ENCODE results near the gene ATP5F1E.
"Not testable (repeated sequence)": the region's sequence is repeated elsewhere in the genome, so short reads cannot be mapped to it uniquely, and the experiment has no call there.

ATP5F1E gene

DNA sequence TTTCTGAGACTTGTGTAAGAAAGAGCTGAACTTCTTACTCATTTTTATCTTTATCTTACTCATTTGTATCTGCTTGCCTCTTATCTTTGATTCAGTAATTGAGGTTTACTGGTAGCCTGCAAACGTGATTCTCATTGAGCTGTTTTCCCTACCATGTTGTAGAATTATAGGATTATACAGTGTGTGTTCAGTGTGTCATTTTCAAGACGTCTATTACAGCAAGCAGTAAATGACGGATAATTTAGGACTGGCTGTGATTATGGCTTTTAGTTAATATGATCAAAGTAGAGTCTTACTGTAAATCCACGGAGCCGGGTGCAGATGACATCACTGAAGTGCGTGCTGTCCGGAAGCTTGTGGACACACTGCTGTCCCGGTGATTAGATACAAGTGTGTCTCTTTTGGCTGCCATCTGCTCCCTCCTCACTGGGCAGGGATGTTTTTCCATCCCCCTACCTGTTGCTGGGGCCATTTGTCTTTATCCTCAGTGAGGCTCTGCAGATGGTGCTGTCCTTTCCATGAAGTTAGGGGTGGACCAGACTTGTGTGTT, 45.1 kb downstream of the ATP5F1E start:
- no peak for DNase-seq

DNA sequence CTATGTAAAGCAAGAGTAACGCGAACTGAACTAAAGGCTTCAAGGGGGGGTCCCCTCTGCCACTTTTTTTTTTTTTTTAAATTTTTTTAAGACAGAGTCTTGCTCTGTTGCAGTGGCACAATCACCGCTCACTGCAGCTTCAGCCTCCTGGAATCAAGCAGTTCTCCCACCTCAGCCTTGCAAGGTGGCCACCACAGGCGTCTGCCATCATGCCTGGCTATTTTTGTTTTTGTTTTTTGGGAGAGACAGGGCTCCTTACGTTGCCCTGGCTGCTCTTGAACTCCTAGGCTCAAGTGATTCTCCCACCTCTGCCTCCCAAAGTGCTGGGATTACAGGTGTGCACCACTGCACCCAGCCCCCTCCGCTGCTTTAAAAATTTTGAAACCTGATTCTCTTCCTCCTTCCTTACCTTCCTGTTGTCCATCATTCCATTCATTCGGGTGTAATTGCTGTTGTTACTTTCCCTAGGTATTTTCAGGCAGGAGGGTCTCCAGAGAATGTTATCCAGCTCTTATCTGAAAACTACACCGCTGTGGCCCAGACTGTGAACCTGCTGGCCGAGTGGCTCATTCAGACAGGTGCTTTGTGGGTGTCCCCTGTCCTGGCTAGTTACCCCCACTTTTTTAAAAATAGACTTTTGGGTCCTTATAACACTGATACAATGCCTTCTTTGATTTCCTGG, 45.7 kb downstream of the ATP5F1E start:
- no peak for DNase-seq

DNA sequence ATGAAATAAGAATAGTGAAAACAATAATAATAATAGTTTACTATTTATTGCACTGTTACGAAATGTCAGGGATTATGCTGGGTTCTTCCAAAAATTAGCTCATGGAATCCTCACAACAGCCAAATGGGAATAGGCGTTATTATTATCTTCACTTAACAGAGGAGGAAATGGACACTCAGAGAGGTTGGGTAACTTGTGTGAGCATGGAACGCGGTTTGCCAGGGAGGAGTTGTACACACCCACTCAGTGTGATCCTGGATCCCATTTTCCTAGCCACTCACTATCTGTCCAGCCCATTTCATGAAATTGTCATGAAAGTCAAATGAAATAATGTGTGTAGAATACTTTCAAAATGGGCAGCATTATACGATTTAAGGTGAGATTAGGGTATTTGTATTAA, 46.5 kb downstream of the ATP5F1E start:
- DNase-seq, result no peak

DNA sequence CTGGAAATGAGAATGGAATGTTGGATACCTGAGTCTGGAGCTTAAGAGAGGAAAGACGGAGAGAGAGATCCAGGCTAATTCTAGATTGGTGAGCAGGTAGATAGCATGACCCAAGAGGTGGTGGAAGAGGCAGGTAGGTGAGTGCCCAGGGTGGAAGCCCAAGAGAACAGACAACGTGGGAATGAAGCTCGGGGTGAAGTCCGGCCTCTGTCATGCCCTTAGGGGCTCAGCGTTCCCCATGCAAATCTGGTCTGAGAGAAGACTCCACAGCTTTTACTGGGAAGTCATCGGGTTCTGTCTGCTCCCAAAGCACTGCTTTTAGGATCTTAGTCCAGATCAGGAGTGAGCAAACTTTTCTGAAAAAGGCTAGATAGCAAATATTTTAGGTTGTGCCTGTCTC, 47.4 kb downstream of the ATP5F1E start:
- DNase-seq, result no peak

DNA sequence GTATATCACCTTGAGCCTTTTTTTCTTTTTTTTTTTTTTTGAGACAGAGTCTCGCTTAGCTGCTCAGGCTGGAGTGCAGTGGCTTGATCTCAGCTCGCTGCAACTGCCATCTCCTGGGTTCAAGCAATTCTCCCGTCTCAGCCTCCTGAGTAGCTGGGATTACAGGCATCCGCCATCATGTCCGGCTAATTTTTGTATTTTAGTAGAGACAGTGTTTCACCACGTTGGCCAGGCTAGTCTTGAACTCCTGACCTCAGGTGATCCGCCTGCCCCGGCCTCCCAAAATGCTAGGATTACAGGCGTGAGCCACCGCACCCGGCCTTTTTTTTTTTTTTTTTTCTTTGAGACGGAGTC, 49.0 kb downstream of the ATP5F1E start:
- DNase-seq, result not testable (repeated sequence)

DNA sequence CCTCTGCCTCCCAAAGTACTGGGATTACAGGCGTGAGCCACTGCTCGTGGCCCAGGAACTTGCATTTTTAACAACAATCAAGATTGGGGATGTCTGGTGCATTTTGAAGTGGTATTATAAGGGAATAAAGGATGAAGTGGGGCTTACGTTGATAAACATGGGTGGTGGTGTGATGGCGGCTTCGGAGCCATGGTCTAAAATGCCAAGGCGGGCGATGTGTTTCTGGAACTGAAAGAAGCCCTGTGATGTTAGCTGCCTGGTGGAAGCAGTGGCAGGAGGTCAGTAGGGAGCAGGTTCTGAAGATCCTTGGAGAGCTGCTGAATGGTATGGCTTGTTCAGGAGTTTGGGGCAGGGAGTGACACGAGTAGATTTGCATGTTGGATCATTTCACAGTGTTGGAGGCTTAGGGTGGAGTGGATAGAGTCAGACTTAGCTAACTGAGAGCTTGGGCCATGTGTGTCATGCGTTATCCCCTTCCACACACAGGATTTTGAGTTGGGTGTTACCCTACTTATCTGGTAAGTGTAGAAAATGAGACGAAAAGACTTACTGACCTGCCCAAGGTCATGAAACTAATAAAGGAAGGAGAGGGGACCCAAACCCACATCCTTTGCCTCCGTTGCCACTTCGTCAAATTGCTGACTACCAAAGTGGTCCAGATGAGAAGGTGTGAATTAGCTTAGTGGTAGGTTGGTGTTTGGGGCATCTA, 49.6 kb downstream of the ATP5F1E start:
- DNase-seq, result no peak

DNA sequence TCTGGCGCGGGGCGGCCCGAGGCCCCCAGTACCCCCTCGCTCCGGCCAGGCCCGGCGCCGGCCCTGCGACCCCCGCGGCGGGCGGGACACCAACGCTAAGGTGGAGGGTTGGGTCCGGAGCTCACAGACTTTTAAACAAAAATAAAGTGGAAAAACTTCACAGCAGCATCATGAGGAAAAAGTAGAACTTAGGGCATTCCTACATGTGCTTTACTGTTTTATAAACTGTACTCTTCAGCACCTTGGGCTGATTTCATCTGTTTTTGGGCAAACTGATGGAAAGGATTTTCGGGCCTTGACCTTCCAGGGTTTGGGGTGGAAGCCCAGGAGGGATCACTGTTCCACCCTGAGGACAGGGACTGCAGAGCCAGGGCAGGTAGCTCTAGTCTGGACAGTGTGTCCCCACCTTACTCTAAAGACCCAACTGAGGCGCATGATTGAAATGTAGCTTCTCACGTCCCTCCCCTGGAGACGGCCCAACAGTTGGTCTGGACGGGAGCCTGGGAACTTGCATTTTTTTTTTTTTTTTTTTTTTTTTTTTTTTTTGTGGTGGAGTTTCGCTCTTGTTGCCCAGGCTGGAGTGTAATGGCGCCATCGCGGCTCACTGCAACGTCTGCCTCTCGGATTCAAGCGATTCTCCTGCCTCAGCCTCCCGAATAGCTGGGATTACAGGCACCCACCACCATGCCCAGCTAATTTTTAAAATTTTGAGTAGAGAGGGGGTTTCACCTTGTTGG, 50.3 kb downstream of the ATP5F1E start:
- no peak for DNase-seq

DNA sequence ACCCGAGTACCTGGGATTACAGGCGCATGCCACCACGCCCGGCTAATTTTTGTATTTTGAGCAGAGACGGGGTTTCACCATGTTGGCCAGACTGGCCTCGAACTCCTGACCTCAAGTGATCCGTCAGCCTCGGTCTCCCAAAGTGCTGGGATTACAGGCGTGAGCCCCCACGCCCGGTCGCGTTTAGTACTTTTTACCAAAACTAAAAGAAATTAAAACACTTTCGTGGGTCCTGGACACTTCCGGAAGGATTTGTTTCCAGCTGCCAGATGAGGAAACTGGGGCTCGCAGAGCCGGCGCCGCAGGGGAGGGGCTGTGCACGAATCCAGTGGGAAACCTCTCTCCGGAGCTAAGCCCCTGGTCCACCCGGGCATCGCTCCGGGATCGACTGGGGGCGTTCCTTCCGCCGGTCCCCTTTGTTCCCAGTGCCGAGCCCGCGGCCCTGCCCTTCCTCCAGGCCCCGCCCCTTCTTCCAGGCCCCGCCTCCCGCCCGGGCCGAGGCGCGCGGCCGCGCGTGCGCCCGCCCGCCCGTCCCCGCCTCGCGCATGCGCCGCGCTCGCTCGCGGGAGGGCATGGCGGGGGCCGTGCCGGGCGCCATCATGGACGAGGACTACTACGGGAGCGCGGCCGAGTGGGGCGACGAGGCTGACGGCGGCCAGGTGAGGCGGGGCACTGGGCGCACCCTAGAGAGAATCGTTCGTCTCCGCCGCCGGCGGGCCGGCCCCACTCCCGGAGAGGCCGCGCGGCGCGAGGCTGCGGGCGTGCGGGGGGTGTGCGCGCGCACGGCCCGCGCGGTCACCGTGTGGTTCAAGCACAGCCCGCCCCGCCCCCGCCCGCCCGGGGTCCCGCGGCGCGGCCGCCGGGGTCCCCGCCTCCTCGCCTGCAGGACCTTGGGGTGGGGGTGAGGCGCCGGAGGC, 51.2 kb downstream of the ATP5F1E start, which contains the start of gene NELFCD:
Gene NELFCD (plus strand): TSS at position 546 of the 917 bp plus-strand sequence. CDS start 54 bp downstream, at position 600.
- DNase-seq, result peak; percentile 43

DNA sequence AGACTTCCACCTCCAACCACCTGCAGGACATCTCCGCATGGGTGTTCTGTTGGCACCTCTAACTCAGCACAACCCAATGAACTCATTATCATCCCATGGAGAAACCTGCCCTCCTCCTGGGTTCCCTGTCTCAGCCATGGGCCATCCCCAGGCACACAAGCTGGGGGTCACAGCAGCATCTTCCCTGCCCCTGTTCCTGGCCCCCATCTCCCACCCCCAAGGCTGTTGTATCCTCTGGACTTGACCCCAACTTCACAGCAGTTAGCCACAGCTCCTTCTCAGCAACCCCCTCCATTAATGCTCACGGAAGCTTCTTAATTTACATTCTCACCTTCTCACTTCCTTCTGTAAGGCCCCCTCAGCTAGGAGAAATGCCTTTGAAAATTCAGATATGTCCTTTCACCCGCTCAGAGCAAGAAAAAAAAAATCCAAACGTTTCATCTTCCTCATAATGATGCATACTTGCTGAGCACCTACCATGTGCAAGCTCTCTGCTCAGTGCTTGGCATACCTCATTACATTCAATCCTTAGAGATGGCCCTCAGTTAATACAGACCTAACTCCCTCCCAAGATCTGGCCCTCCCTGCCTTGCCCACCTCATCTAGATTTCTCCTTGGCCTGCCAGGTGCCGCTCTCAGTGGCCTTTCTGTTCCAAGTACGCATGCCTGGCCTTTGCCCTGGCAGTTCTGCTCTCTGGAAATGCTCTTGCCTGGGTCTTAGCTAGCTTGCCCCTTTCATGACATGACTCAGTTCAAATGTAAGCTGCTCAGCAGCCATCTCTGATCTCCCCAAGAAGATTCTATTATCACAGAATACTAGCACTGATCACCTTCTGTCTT, 53.6 kb downstream of the ATP5F1E start:
- DNase-seq, result no peak

DNA sequence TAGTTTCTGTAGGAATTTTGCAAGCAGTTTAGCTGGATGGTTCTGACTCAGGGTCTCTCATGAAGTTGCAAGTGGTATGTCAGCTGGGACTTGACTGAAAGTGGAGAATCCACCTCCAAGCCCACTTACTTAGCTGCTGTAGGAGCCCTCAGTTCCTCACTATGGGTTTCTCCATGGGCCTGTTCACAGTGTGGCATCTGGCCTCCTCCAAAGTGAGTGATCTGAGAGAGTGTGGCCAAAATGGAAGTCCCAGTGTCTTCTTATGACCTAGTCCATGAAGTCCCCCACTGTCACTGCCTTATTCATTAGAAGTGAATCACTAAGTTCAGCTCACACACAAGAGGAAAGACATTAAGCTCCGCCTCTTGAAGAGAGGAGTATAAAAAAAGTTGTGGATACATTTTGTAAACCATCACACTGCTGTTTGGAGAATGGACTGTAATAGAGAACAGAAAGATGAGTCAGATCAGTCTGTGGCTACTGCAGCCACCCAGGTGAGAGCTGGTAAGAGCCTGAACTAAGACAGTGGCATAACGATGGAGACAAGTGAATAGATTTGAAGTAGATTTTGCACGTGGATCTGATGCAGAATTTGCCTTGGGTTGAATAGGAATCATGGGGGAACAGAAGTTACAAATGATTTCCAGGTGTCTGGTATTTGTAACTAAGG, 55.9 kb downstream of the ATP5F1E start:
- DNase-seq, result no peak
